Measurements from ENCODE around the gene LAIR1.
"Not testable (repeated sequence)": the region's sequence is repeated elsewhere in the genome, so short reads cannot be mapped to it uniquely, and the experiment has no call there.

LAIR1 gene

GRCh38 chr19:54343868-54344267, 20.9 kb downstream of the LAIR1 start:
- no peak for DNase-seq (ENCODE audit: low read depth in 1 of 2, low spot score in 1 of 2)

DNA sequence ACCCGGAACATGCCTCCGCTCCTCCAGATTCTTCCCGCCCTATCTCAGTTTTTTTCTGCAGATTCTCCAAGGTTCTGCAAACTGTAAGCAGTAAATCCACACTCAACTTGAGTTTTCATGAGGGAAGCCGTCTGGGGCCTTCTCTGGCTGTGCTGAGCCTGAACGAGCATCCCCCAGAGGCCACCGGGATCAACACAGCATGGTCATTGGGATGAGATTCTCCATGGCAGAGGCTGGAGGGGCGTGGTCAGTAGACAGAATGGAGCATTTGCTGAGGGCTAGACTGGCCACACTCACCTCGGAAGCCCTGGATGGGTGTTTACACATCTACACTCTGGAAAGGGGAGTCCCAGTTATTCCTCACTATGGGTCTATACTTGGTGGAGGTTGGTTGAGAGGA, 23.4 kb downstream of the LAIR1 start:
- no peak for DNase-seq (ENCODE audit: low read depth in 1 of 2, low spot score in 1 of 2)

- DNase-seq (ENCODE audit: low read depth in 1 of 2, low spot score in 1 of 2): no peak
Observed at GRCh38 chr19:54339646-54340358, 24.9 kb downstream of the LAIR1 start.

GRCh38 chr19:54338521-54338920, 26.2 kb downstream of the LAIR1 start:
- DNase-seq (ENCODE audit: low read depth in 1 of 2, low spot score in 1 of 2): no peak

DNA sequence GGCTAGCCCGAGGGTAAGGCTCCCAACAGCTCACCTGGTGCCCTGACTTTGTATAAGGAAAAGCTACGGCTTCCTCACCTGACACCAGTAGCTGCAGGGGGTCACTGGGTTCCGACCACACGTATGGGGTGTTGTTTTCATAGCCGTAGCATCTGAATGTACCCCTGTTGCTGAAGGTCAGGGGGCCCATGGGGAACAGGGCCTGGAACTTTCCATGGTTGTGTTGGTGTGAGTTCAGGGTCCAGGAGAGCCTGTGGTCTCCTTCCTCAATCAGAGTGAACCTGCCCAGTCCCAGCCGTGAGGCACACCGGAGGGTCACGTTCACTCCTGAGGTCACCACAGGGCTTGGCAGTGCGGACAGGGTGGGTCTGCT, 26.9 kb downstream of the LAIR1 start:
- no peak for DNase-seq (ENCODE audit: low read depth in 1 of 2, low spot score in 1 of 2)

GRCh38 chr19:54336893-54337857, 27.6 kb downstream of the LAIR1 start:
- DNase-seq (ENCODE audit: low read depth in 1 of 2, low spot score in 1 of 2): no peak

GRCh38 chr19:54335979-54336892, 28.5 kb downstream of the LAIR1 start:
- DNase-seq (ENCODE audit: low read depth in 1 of 2, low spot score in 1 of 2): no peak

DNA sequence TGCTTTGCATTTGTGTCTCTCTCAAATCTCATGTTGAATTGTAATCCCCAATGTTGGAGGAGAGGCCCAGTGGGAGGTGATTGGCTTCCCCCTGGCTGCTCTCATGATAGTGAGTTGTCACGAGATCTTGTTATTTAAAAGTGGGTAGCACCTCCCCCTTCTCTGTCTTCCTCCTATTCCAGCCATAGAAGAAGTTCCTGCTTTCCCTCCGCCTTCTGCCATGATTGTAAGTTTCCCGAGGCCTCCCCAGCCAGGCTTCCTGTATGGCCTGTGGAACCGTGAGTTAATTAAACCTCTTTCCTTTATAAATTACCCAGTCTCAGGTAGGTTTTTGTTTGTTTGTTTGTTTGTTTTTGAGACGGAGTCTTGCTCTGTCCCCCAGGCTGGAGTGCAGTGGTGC, 29.6 kb downstream of the LAIR1 start:
- DNase-seq (ENCODE audit: low read depth in 1 of 2, low spot score in 1 of 2): no peak

DNA sequence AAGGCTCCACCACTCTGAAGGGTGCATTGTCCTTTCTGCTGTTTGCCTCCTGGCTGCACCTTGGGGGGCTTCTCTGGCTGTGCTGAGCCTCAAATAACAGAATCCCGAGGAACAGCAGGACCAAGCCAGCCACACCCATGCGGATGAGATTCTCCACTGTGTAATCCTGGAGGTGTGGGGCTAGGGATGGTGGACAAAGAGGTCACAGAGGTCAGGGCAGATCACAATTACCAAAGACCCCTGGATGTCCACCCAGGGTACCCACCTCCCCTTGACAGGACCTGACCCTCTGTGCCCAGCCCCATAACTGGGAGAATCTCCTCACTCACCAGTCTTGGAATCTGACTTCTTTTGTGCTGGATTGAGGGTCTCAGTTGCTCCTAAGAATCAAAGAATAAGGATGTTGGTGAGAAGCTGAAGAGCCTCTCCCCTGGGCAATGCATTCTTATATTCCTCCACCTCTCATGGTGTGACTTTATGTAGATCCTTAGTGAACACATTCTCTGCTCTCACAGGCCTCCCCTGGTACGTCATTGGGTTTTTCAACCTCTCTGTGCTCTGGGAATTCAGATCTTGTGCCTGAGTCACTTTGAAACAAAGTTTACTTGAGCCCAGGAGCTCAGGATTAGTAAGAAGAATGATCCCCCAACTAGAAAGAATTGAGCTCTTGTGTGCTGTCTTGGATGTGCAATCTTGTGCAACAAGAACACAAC, 31.0 kb downstream of the LAIR1 start:
- DNase-seq (ENCODE audit: low read depth in 1 of 2, low spot score in 1 of 2): no peak

DNA sequence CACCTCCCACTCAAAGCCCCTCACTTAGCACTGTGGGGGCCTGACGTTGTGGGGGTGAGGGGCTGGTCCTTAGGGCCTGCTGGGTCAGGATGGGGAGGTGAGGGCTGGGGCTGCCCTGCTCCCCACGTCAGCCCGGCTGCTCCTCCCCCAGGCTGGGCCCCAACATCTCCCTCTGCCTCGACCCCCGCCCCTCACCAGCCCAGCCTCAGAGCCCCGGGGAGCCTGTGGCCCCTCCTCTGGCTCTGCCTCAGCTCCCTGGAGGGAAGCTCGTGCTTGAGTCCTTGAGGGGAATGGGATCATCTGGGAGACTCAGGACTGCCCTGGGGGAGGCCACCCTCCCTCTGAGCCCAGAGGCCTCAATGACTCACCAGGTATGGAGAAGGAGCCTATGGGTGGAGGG, 32.6 kb downstream of the LAIR1 start:
- DNase-seq (ENCODE audit: low read depth in 1 of 2, low spot score in 1 of 2): no peak

- DNase-seq (ENCODE audit: low read depth in 1 of 2, low spot score in 1 of 2): no peak
Observed at GRCh38 chr19:54331626-54332025, 33.1 kb downstream of the LAIR1 start.

- DNase-seq (ENCODE audit: low read depth in 1 of 2, low spot score in 1 of 2): no peak
Observed at GRCh38 chr19:54329476-54330165, 35.1 kb downstream of the LAIR1 start.

DNA sequence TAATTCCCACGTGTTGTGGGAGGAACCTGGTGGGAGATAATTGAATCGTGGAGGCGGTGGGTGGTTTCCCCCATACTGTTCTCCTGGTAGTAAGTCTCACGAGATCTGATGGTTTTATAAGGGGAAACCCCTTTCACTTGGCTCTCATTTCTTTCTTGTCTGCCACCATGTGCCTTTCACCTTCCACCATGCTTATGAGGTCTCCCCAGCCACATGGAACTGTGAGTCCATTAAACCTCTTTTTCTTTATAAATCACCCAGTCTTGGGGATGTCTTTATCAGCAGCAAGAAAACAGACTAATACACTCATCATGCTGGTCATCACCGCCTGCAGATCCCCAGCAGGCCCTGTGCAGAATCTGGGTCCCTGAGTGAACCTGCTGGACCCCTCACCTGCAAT, 36.0 kb downstream of the LAIR1 start:
- not testable (repeated sequence) for DNase-seq (ENCODE audit: low read depth in 1 of 2, low spot score in 1 of 2)

DNA sequence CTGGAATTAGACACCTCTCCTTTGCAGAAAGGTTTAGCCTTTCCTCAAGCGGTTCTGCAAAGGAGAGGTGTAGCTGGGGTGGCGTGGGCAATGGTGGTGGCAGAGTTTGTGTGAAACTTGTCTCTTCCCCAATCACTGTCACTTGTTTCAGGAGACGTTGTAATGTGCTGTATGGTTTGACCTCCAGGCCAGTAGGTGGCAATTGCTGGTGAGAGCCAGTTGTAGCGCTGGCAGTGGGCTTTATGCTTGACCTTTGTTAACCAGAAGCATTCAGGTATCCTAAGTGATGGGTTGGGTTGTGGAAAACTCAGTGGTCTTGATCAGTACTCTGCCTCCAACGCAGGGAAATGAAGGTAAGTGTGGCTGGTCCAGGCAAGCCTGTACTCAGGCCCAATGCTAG, 39.1 kb downstream of the LAIR1 start:
- no peak for DNase-seq (ENCODE audit: low read depth in 1 of 2, low spot score in 1 of 2)

DNA sequence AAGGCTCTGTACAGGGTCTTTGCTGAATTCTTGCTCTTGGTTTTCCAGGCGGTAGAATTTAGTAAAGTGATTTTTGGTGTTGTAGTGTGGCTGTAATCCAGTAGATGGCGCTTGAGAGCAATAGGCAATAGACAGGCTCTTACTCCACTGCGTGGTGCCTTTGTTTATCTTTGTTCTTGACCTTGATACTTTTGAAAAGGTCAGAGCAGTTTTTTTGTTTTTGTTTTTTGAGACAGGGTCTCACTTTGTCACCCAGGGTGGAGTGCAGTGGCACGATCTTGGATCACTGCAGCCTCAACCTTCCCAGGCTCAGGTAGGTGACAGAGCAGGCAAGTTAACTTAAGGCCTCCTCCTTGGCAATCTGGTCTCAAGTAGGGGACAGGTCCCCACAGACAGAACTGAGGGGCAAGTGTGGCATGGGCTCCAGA, 39.5 kb downstream of the LAIR1 start:
- DNase-seq (ENCODE audit: low read depth in 1 of 2, low spot score in 1 of 2): peak in 1 of 2 donors; percentile 17

- no peak for DNase-seq (ENCODE audit: low read depth in 1 of 2, low spot score in 1 of 2)
Observed at GRCh38 chr19:54324071-54324470, 40.7 kb downstream of the LAIR1 start.

GRCh38 chr19:54322934-54323333, 41.8 kb downstream of the LAIR1 start:
- not testable (repeated sequence) for DNase-seq (ENCODE audit: low read depth in 1 of 2, low spot score in 1 of 2)

DNA sequence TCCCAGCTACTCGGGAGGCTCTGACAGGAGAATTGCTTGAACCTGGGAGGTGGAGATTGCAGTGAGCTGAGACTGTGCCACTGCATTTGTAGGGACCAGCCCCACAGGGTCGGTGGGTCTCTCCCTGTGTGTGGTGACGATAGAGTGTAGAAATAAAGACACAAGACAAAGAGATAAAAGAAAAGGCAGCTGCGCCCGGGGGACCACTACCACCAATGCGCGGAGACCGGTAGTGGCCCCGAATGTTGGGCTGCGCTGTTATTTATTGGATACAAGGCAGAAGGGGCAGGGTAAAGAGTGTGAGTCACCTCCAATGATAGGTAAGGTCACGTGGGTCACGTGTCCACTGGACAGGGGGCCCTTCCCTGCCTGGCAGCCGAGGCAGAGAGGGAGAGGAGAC, 42.4 kb downstream of the LAIR1 start:
- not testable (repeated sequence) for DNase-seq (ENCODE audit: low read depth in 1 of 2, low spot score in 1 of 2)

GRCh38 chr19:54319892-54320670, 44.6 kb downstream of the LAIR1 start:
- no peak for DNase-seq (ENCODE audit: low read depth in 1 of 2, low spot score in 1 of 2)
